Measurements from ENCODE around the gene IPO9. TPM values are rescaled to one million over a fixed set of nuclear protein-coding genes. Genes with fewer than 3 reads are reported as not detected.

IPO9 gene
- total RNA-seq, 4 donors from 2014 or later, result 12.9 to 25.6 (median 19.8) TPM

DNA sequence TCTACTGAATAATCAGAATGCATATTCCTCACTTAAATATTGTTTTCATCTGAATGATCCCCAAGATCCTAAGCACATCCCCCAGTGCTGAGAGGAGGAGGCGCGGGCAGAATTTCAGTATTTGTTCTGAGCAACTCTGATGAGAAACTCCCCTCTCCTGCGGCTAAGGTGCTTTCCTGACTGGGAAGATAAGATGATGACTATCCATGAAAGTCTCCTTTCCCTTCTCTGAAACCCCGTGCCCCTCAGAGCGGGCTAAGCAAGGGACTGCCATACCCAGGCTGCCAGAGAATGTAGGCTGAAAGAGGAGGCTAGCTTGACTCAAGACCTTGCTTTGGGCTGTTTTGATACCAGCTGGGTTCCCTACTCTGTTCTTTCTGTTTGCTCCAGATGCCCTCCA lies 39.7 kb upstream of the IPO9 start:
- Histone ChIP-seq H3K36me3 (peaks cover 29% of the 10 kb centered on the region), H3K4me1 (peaks cover 37% of the 10 kb centered on the region), H3K27ac (no peak overlapping the region), H3K27me3 (no peaks in the 10 kb centered on the region), H3K4me3 (no peak overlapping the region), H3K9me3 (no peaks in the 10 kb centered on the region)
- 93% methylated on average over 5 of the region's 5 CpGs for WGBS
- TF ChIP-seq EP300 (IDR thresholded peaks at IDR 0.05), result no peak
- TF ChIP-seq, protein P1, sequence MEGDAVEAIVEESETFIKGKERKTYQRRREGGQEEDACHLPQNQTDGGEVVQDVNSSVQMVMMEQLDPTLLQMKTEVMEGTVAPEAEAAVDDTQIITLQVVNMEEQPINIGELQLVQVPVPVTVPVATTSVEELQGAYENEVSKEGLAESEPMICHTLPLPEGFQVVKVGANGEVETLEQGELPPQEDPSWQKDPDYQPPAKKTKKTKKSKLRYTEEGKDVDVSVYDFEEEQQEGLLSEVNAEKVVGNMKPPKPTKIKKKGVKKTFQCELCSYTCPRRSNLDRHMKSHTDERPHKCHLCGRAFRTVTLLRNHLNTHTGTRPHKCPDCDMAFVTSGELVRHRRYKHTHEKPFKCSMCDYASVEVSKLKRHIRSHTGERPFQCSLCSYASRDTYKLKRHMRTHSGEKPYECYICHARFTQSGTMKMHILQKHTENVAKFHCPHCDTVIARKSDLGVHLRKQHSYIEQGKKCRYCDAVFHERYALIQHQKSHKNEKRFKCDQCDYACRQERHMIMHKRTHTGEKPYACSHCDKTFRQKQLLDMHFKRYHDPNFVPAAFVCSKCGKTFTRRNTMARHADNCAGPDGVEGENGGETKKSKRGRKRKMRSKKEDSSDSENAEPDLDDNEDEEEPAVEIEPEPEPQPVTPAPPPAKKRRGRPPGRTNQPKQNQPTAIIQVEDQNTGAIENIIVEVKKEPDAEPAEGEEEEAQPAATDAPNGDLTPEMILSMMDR (IDR thresholded peaks at IDR 0.05), result no peak
- DNase-seq (ENCODE audit: low spot score in 2 of 2), result no peak

DNA sequence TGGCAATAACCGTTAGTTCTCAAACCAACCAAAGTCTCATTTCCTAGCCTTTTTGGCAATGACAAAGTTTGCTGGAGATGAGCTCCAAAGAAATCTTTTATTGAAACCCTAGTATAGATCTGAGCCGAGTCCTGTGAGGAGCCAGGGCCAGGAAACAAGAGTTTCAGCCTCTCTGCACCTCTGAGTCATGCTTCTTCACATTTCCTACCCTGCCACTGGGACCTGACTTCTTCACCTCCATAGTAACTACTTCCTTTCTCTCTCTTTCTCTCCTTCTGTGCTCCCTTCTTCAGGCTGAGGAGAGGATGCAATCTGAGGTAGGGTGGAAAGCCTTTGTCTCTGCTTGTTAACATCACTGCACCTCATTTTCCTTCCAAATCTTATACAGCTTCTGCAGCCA lies 38.7 kb upstream of the IPO9 start:
- Histone ChIP-seq H3K4me1 (peaks cover 37% of the 10 kb centered on the region), H3K4me3 (no peak overlapping the region), H3K27ac (no peak overlapping the region), H3K9me3 (no peaks in the 10 kb centered on the region), H3K27me3 (no peaks in the 10 kb centered on the region), H3K36me3 (peaks cover 39% of the 10 kb centered on the region)
- DNase-seq (ENCODE audit: low spot score in 2 of 2), result no peak
- TF ChIP-seq POLR2AphosphoS5 (IDR thresholded peaks at IDR 0.05) (no peak), POLR2A (IDR thresholded peaks at IDR 0.05) (no peak)
- WGBS, result 42% methylated on average over 2 of the region's 2 CpGs

DNA sequence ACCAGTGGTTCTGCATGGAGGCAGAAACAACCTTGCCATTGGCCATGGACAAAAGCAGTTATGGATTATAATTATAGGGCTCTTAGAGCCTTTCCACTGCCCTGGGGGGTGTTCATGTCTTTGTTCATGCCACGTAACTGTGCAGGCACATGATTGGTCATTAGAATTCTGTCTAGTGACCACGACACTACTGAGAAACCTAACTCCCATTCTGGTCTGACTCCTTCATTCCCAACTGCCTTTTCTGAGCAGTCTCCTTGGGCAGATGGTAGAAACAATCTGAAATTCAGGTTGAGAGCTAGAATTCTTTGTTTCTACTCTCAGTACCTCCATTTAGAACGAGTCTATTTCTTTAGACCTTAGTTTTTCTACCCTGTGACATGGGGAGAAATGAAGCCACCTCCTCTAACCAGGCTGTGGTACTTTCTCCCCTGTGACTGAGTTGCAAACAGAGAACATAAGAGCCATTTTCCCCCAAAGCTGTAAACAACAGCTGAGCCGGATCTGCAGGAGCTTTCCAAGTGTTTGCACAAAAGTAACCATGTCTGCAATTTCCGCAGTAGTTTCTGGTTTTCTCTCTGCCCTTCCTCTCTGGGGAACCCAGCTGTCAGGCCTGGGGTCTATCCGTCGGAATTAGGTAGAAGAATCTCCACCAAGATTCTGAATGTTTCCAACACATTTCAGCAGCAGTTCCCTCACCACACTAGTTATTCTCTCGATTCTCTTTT lies 37.7 kb upstream of the IPO9 start:
- peaks cover 49% of the 10 kb centered on the region for H3K36me3 ChIP-seq
- 48% methylated on average over 8 of the region's 8 CpGs for whole genome bisulfite sequencing

DNA sequence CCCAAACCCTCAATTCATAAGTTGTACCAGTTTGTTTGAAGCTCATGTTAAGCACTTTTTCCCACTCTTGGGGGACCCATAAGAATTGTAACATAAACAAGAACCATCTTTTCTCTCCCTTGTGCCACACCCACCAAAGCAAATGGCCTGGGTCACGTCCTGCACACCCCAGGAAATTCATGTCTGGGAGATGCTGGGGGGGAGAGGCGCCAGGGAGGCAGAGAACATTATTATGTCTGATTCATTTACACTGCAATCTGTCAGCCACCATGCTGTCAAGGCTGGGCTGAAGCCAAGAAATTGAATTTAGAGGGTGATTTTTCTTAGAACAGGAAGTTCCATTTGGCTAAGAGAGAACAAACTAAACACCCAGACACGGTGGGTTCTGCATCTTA lies 37.2 kb upstream of the IPO9 start:
- Histone ChIP-seq H3K9me3 (no peaks in the 10 kb centered on the region), H3K4me3 (no peak overlapping the region), H3K27ac (peak overlapping the region; percentile 48), H3K36me3 (peaks cover 51% of the 10 kb centered on the region), H3K27me3 (no peaks in the 10 kb centered on the region), H3K4me1 (peaks cover 30% of the 10 kb centered on the region)
- TF ChIP-seq, protein P1 (IDR thresholded peaks at IDR 0.05), result no peak
- TF ChIP-seq POLR2AphosphoS5 (IDR thresholded peaks at IDR 0.05), result no peak
- TF ChIP-seq POLR2A (IDR thresholded peaks at IDR 0.05), result no peak
- no peak for TF ChIP-seq EP300 (IDR thresholded peaks at IDR 0.05)
- WGBS, result 31% methylated on average over 3 of the region's 3 CpGs
- DNase-seq (ENCODE audit: low spot score in 2 of 2), result no peak

More for the DNA sequence above, 37.7 kb upstream of the IPO9 start:
- Histone ChIP-seq H3K27ac (peak overlapping the region; percentile 45), H3K9me3 (no peaks in the 10 kb centered on the region), H3K27me3 (no peaks in the 10 kb centered on the region), H3K4me3 (no peak overlapping the region), H3K4me1 (peaks cover 35% of the 10 kb centered on the region)
- DNase-seq (ENCODE audit: low spot score in 2 of 2), result no peak
- TF ChIP-seq, protein P1 (IDR thresholded peaks at IDR 0.05), result no peak
- no peak for TF ChIP-seq POLR2AphosphoS5 (IDR thresholded peaks at IDR 0.05)

DNA sequence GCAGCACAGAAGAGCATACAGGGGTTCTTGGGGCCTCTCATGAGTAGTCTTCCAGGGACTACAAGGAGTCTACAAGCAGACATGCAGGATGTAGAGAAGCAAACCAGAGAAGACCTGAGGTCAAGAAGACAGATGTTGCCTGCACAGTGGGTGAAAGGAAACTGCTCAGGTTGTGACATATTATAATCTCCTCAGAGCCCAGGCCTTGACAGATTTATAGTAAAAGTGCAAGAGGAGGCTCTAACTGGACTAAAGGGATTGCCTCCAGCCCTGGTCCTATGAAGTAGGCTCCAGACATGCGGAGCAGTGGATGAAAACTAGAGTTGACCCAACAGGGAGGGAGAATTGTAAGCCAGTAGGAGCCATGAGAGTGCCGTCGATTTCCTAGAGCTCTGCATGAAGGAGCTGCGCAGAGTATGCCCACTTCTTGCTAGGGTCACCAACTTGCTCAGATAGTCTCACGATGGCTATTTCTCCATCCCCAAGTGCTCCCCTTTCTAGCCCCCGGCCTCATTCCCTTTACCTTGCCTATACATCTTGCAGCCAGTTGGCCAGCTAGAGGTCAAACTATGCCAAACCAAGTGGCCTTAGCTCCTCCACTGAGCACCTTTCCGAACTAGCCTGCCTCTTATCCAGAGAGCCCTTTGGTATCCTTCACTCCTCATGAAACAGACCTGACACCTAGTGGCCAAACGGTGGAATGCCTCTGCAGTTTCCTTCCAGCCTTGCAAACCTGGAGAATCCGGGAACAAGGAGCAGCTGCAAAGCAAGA lies 36.2 kb upstream of the IPO9 start:
- Histone ChIP-seq H3K27ac (peak overlapping the region; percentile 48), H3K27me3 (no peaks in the 10 kb centered on the region), H3K4me3 (no peak overlapping the region), H3K9me3 (no peaks in the 10 kb centered on the region), H3K4me1 (peaks cover 30% of the 10 kb centered on the region), H3K36me3 (peaks cover 48% of the 10 kb centered on the region)
- DNase-seq (ENCODE audit: low spot score in 2 of 2), result peak; percentile 88
- TF ChIP-seq, protein P1 (IDR thresholded peaks at IDR 0.05), result peak; percentile 92 to 98
- TF ChIP-seq POLR2AphosphoS5 (IDR thresholded peaks at IDR 0.05) (peak in 1 of 3 donors; percentile 25), EP300 (IDR thresholded peaks at IDR 0.05) (no peak), POLR2A (IDR thresholded peaks at IDR 0.05) (no peak)
- WGBS, result 50% methylated on average over 9 of the region's 9 CpGs
